GM18870 (cell line): ENCODE results near the gene C20orf202.
"Not testable (repeated sequence)": the region's sequence is repeated elsewhere in the genome, so short reads cannot be mapped to it uniquely, and the experiment has no call there.

ENCODE experiments used
- ATAC-seq: cut with Tn5 transposase; IDR thresholded peaks from one replicate; pipeline ENCODE4 v1.9.1; 2021; ENCODE audit warnings: moderate library complexity; ENCODE audit not compliant: unreplicated experiment

The C20orf202 gene

DNA sequence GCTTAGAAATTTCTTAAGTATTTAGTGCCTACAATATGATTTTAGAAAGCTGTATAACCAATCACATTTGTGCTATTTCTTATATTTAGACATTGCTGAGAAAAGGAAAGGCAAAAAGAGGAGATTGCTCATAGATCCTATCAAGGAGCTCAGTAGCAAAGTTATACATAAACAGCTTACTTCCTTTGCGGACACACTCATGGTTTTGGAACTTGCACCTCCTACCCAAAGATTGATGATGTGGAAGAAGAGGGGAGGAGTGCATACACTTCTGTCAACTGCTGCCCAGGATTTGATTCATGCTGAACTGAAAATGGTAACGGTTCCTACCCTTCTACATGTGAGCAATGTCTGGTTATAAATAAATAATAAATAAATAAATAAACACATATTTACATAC lies 39.3 kb downstream of the C20orf202 start:
- ATAC-seq: no peak

DNA sequence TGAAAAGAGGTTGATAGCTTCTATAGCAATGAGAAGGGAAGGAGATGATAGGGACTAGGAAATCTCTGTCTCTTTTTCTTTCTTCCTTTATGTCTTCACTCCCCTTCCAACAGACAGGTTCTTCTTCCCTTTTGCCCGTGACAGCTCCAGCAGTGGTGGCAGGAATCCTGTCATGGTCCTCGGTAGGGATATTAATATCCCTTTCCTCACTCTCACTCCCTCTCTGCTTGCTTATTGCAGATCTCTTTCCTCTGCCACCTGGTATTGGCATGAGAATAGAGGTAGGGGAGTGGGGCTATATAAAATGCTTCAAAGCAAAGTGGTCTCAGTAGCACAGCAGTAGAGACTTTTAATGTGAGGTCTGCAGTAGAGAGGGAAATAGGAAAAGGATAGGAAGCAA lies 42.3 kb downstream of the C20orf202 start:
- no peak for ATAC-seq

DNA sequence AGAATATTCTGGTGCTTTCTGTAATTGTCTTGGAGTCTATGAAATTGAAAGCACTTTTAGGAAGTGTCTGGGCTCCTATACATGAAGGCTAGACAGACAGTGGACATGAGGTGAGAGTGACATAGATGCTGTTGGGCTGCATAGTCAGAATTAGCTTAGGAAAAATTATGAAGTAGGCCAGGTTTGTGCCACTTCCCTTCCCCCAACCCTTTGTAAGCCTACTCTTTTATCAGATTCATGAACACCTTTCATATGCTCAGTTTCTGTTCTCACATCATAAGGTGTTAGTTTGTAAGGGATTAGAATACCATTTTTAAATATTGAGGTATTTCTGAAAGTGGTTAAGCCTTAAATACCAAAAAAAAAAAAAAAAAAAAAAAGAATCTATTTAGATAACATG lies 44.4 kb downstream of the C20orf202 start:
- no peak for ATAC-seq

DNA sequence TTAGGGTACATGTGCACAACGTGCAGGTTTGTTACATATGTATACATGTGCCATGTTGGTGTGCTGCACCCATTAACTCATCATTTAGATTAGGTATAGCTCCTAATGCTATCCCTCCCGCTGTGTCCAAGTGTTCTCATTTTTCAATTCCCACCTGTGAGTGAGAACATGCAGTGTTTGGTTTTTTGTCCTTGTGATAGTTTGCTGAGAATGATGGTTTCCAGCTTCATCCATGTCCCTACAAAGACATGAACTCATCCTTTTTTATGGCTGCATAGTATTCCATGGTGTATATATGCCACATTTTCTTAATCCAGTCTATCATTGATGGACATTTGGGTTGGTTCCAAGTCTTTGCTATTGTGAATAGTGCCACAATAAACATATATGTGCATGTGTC lies 47.0 kb downstream of the C20orf202 start:
- ATAC-seq: not testable (repeated sequence)

DNA sequence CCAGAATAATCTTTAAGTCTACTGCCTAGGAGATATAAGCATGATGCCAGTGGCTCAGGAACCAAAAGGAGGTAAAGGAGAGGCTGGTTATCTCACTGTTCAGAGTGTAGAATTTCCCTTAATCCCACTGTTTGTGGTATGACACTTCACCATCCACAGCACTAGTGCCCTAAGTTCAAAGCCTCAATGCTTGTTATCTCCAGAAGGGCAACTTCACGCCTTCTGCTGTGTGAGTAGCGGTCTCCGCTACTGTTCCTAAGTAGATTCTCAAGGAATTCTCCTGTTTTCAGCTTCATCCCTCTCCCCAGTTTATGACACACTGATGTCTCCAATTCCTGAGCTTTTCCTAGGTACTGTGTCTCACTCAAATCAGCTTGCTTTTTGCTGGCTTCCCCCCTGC lies 49.2 kb downstream of the C20orf202 start:
- ATAC-seq: no peak

DNA sequence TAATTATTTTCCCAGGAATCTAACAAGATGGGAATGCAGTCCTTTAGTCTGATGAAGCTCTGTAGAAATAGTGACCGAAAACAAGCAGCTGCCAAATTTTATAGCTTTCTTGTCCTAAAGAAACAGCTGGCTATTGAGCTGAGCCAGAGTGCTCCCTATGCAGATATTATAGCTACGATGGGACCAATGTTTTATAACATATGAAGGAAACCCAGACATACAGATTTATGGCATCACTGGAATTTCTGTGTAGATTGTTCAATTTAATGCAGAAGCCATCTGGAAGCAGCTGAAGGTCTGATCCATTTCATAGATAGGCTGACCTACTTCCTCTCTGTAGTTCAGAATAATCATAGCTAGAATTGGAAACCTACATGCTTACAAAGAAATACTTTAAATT lies 51.0 kb downstream of the C20orf202 start:
- ATAC-seq: no peak

DNA sequence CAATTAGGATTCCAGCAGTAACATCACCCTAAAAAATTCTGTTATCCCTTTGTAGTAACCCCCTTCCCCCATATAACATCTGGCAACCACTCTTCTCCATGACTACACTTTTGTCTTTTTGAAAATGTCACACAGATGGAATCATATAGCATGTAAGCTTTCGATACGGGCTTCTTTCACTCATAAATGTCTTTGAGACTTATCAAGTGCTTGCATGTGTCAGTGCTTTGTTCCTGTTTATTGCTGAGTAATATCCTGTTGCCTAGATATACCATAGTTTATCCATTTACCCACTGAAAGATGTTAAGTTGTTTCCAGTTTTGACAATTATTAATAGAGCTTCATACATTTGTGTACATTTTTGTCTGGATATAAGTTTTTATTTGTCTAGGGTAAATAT lies 52.4 kb downstream of the C20orf202 start:
- no peak for ATAC-seq
